ENCODE results near the gene ROCK2. TPM values are rescaled to one million over a fixed set of nuclear protein-coding genes. Genes with fewer than 3 reads are reported as not detected.

The ROCK2 gene
- total and polyA plus RNA-seq, 2 of the 13 experiments (the other 11 are each of a cell fraction or from before 2014, with no cell fraction given) = 38.1 to 119 TPM

- no peak for TF ChIP-seq AKNA (CRISPR knock-in tag; IDR thresholded peaks at IDR 0.05; ENCODE audit: borderline replicate concordance)
- TF ChIP-seq KDM1A (CRISPR knock-in tag; IDR thresholded peaks at IDR 0.05) = no peak
- no peak for TF ChIP-seq ZNF256 (CRISPR knock-in tag; conservative IDR thresholded peaks at IDR 0.05)
- TF ChIP-seq ZNF20 (CRISPR knock-in tag; IDR thresholded peaks at IDR 0.05) = no peak
- TF ChIP-seq XBP1 (CRISPR knock-in tag; IDR thresholded peaks at IDR 0.05) = no peak
- TF ChIP-seq ZNF605 (CRISPR knock-in tag; IDR thresholded peaks at IDR 0.05) = peak; percentile 35; the same call in 1 of the 2 replicates
- no peak; the same call in 1 of the 2 replicates for TF ChIP-seq TAF1 (CRISPR knock-in tag; IDR thresholded peaks at IDR 0.05)
- peak; percentile 57; the same call in 1 of the 2 replicates for TF ChIP-seq JUND (CRISPR knock-in tag; IDR thresholded peaks at IDR 0.05)
- TF ChIP-seq GZF1 (CRISPR knock-in tag; IDR thresholded peaks at IDR 0.05) = no peak
- no peak for TF ChIP-seq CBX2 (IDR thresholded peaks at IDR 0.05; ENCODE audit: low read depth, low read length)
- TF ChIP-seq CBX2 (CRISPR knock-in tag; IDR thresholded peaks at IDR 0.05; ENCODE audit: low read depth) = 0 out of 2 replicates have a peak, but pooled peaks have one; percentile 15
- no peak for TF ChIP-seq DMTF1 (CRISPR knock-in tag; IDR thresholded peaks at IDR 0.05)
- no peak for TF ChIP-seq ZNF569 (CRISPR knock-in tag; IDR thresholded peaks at IDR 0.05; ENCODE audit: borderline replicate concordance)
- TF ChIP-seq SMARCE1 (IDR thresholded peaks at IDR 0.05; ENCODE audit: borderline replicate concordance) = no peak
- no peak for TF ChIP-seq TFDP2 (CRISPR knock-in tag; IDR thresholded peaks at IDR 0.05)
- TF ChIP-seq ZFP90 (CRISPR knock-in tag; IDR thresholded peaks at IDR 0.05; ENCODE audit: borderline replicate concordance) = no peak
- TF ChIP-seq TGIF2 (CRISPR knock-in tag; IDR thresholded peaks at IDR 0.05) = no peak
- no peak for TF ChIP-seq YEATS2 (CRISPR knock-in tag; IDR thresholded peaks at IDR 0.05; ENCODE audit: borderline replicate concordance)
- no peak for TF ChIP-seq POGZ (CRISPR knock-in tag; IDR thresholded peaks at IDR 0.05)
- TF ChIP-seq ZNF33A (CRISPR knock-in tag; IDR thresholded peaks at IDR 0.05; ENCODE audit: borderline replicate concordance) = no peak
Measured at GRCh38 chr2:11355194-11356053, 11.0 kb upstream of the ROCK2 start (continued).

Measured in HepG2 (cell line).